Endothelial cell of umbilical vein (primary cell): ENCODE measurements around the gene HIVEP3.

Experiments used
- CTCF ChIP-seq, 2 donors: IDR thresholded peaks; 1 replicate in 1 of 2; 2 replicates in 1 of 2; pipeline ENCODE4 v1.5.1; 2011; ENCODE audit warnings: low read length in 2 of 2, mild to moderate bottlenecking in 2 of 2, moderate library complexity in 2 of 2, control low read depth in 1 of 2, inconsistent platforms in 1 of 2, low read depth in 1 of 2; ENCODE audit not compliant: insufficient read depth in 1 of 2; ENCODE audit errors: extremely low read depth in 1 of 2
- EZH2 ChIP-seq: IDR thresholded peaks from 2 replicates; pipeline ENCODE4 v1.6.1; 2012; ENCODE audit warnings: borderline replicate concordance, low read depth, mild to moderate bottlenecking, moderate library complexity, low read length, inconsistent platforms; ENCODE audit not compliant: severe bottlenecking
- POLR2A ChIP-seq: IDR thresholded peaks from 2 replicates; pipeline ENCODE4 v1.6.1; 2012; ENCODE audit warnings: low read depth, mild to moderate bottlenecking, control low read depth, low read length
- POLR2AphosphoS5 ChIP-seq: IDR thresholded peaks from 2 replicates; pipeline ENCODE4 v1.6.1; 2012; ENCODE audit warnings: low read depth, mild to moderate bottlenecking, control low read depth, low read length, moderate library complexity; ENCODE audit not compliant: insufficient read depth
- TF ChIP-seq, protein P1 (sequence below): IDR thresholded peaks from 2 replicates; pipeline ENCODE4 v1.6.1; 2011; ENCODE audit not compliant: insufficient read depth, insufficient read length

GRCh38 chr1:41878911-41879310, 39.8 kb downstream of the HIVEP3 start:
- TF ChIP-seq POLR2A: no peak
- no peak for TF ChIP-seq CTCF (IDR thresholded peaks at IDR 0.05; ENCODE audit: extremely low read depth in 1 of 2, insufficient read depth in 1 of 2, low read depth in 1 of 2, low read length in 2 of 2)
- TF ChIP-seq POLR2AphosphoS5: no peak
- TF ChIP-seq, protein P1, sequence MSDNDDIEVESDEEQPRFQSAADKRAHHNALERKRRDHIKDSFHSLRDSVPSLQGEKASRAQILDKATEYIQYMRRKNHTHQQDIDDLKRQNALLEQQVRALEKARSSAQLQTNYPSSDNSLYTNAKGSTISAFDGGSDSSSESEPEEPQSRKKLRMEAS: no peak
- TF ChIP-seq EZH2: no peak
